Measurements from ENCODE around the gene DGKA.
"Not testable (repeated sequence)": the region's sequence is repeated elsewhere in the genome, so short reads cannot be mapped to it uniquely, and the experiment has no call there.

Gene DGKA

DNA sequence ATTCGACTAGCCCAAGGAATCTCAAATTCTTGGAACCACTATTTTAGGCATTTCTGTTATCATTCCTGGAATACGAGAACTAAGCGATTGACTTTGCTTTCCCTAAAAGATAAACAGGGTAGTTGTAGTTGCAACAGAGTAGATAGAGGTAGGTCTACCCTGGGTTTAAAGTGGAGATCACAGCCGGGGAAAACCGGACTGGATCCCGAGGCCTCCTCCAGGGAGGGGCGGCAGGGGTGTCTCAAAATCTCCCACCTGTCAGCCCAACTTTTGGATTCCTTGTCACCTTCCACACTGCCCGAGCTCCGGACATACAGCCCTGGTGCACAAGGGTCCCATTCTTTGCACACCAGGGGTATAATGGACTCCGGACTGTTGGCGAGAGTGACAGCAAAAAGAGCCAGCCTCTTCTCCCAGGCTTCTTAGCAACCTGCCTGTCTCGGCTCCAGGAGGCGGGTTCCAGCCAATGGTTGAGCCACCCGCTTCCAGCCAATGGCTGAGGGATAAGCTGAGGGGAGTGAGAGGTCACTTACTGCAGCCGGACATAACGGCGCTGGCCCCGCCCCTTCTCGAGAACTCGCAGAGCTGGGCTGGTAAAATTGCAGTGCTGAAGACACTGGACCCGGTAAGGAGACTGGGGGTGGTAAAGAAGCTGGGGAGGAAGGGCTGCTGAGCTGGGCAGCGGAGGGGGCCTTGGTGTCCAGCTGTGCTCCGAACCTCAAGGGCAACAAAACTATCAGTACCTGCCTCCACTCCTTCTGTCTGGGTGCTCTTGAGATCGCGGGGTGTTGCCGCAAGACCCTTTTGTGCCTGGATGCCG lies 66.0 kb downstream of the DGKA start, which contains the start of gene SUOX:
SUOX (plus strand) TSS at position 562 of the 820 bp plus-strand sequence. CDS start 4,946 bp downstream, outside the sequence.
- no peak for DNase-seq (ENCODE audit: low read depth, low spot score)

- DNase-seq (ENCODE audit: low read depth, low spot score), result no peak
Observed at GRCh38 chr12:55997535-55997859, 66.5 kb downstream of the DGKA start.

DNA sequence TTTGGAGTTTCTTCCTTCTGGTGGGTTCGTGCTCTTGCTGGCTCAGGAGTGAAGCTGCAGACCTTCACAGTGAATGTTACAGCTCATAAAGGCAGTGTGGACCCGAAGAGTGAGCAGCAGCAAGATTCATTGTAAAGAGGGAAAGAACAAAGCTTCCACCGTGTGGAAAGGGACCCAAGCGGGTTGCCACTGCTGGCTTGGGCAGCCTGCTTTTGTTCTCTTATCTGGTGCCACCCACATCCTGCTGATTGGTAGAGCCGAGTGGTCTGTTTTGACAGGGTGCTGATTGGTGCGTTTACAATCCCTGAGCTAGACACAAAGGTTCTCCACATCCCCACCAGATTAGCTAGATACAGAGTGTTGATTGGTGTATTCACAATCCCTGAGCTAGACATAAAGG lies 68.6 kb downstream of the DGKA start:
- DNase-seq (ENCODE audit: low read depth, low spot score), result not testable (repeated sequence)

GRCh38 chr12:55999999-56000540 lies 69.1 kb downstream of the DGKA start:
- not testable (repeated sequence) for DNase-seq (ENCODE audit: low read depth, low spot score)

- DNase-seq (ENCODE audit: low read depth, low spot score), result no peak
Observed at GRCh38 chr12:56001487-56002100, 70.6 kb downstream of the DGKA start.

DNA sequence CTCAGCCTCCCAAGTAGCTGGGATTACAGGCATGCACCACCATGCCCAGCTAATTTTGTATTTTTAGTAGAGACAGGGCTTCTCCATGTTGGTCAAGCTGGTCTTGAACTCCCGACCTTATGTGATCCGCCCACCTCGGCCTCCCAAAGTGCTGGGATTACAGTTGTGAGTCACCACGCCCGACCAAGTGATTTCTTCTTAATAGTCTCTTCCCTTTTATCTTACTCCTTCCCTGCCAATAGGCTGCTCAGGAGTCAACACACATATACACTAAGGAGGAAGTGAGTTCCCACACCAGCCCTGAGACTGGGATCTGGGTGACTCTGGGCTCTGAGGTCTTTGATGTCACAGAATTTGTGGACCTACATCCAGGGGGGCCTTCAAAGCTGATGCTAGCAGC lies 72.4 kb downstream of the DGKA start:
- DNase-seq (ENCODE audit: low read depth, low spot score), result not testable (repeated sequence)

Measured in activated CD4-positive, CD25-positive, alpha-beta regulatory T cell treated with anti-CD3 and anti-CD28 coated beads, Interleukin-2, amount 50 U/mL, for 16 hours (primary cell).